Measurements from ENCODE around the gene FAT1. TPM values are rescaled to one million over a fixed set of nuclear protein-coding genes. Genes with fewer than 3 reads are reported as not detected.
A peak's percentile ranks its signal among the peaks of the same experiment; 100 is the strongest.

Gene FAT1
- total RNA-seq, 4 donors from 2014 or later: 73.1 to 95.6 (median 76.5) TPM

DNA sequence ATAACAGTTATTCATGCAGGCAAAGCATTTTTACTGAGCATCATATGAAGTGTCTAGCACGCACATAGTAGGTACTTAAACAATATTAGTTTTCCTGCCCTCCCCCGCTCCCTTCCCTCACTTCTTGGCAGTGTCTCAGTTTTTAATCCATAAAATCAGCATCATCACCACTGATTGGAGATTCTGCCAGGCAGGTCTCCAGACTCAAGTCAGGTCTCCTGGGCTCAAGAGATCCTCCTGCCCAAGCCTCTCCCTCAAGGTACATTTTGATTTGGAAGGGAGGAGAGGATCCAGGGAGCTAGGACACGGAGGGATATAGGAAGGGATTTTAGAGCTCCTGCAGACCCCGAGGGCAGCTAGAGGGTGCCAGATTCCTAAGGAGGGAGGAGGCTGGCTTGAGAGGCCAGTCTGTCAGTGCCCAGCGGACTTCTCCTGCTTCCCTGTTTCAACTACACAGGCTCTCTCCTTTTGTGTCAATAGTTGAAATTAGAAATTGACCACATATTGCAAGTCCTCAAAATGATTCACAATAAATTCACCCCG is 4.4 kb upstream of the FAT1 start:
- intact Hi-C loops (cut with DNase I): no loop called here
- 74 to 77% methylated on average over 6 of the region's 6 CpGs for WGBS, 2 donors
- H3K27ac ChIP-seq: no peak overlapping the region

DNA sequence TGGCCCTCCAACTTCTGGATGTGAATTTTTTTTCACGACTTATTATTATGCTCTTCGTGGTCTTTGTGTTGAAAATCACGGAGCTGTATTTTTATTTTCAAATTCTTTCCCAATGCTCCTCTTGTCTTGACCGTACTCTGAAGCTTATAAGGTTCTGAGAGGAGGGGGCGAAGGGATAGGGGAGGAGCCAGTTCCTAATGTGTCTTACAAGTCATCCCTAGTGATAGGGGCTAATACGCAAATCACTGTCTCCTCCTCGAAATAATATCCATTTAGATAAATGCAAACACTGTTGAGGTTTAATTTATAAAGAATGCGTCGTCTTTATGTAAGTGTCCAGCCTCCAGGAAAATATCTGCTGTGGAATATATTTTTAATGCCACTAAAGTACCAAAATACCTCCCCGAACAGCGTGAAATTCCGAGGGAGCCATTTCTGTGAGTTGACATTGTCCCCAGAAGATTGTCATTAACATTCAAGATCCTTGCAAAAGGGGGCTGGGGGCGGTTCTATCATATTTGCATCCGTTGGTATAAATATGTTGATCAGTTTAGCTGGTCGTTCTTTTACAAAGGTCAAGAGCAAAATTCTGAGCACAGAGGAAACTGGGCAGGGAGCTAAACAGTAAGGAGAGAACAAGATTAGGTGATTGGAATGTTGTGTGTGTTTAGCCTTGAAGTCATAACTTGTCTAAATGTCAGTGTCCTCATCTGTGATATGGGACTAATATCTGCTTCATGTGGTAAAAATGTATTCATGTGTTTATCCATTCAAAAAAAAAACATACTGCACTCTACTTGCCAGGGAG is 3.7 kb upstream of the FAT1 start:
- 21 to 22% methylated on average over 15 of the region's 15 CpGs for WGBS, 2 donors
- H3K27ac ChIP-seq: peak overlapping the region; percentile 56 to 96 (median 91)

More for the DNA sequence above, 4.4 kb upstream of the FAT1 start:
- Histone ChIP-seq H3K9me3 (no peaks in the 10 kb centered on the region), H3K4me3 (replicated peaks in 1 of 3) (no peak overlapping the region), H3K36me3 (no peaks in the 10 kb centered on the region), H3K27me3 (no peaks in the 10 kb centered on the region), H3K4me1 (peaks cover 0 to 4% of the 10 kb centered on the region in 2 donors)
- TF ChIP-seq, protein P1, sequence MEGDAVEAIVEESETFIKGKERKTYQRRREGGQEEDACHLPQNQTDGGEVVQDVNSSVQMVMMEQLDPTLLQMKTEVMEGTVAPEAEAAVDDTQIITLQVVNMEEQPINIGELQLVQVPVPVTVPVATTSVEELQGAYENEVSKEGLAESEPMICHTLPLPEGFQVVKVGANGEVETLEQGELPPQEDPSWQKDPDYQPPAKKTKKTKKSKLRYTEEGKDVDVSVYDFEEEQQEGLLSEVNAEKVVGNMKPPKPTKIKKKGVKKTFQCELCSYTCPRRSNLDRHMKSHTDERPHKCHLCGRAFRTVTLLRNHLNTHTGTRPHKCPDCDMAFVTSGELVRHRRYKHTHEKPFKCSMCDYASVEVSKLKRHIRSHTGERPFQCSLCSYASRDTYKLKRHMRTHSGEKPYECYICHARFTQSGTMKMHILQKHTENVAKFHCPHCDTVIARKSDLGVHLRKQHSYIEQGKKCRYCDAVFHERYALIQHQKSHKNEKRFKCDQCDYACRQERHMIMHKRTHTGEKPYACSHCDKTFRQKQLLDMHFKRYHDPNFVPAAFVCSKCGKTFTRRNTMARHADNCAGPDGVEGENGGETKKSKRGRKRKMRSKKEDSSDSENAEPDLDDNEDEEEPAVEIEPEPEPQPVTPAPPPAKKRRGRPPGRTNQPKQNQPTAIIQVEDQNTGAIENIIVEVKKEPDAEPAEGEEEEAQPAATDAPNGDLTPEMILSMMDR (IDR thresholded peaks at IDR 0.05): no peak
- TF ChIP-seq POLR2A (IDR thresholded peaks at IDR 0.05): no peak
- DNase-seq: no peak

DNA sequence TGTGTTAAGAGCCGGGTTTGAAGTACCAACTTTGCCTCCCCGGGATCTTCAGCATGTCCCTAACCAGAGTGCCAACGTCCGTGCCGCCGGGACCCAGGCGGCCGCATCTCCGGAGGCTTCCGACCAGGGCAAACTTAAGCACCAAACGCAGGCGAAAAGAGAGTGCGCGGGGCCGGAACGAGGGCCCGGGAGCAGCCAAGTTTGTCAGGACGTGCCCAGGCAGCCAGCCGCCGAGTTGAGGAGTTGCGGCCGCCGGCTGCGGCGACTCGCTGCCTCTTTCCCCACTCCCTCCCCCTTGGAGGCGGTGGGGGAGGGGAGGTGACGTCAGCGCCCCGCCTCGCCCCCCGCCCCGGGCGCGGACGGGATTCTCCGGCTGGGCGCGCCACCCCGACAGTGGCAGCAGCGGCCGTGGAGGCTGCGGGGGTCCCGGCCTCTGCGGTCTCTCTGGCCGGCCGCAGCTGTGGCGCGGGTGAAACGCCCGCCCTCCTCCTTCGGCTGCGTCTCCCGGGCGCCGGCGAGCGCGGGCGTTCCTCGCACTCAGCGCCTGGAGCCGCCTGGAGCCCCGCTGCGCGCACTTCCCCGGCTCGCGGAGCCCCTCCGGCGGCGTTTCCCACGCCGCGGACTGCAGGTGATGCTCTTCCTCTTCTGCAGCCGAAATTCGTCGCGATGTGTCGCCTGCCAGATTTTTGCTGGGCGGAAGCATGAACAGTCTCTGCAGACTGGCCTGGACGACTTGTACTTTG is 2.9 kb upstream of the FAT1 start:
- Histone ChIP-seq H3K9me3 (no peaks in the 10 kb centered on the region), H3K27ac (peak overlapping the region; percentile 56 to 96 (median 91)), H3K27me3 (no peaks in the 10 kb centered on the region), H3K4me3 (replicated peaks in 1 of 3) (peak overlapping the region; percentile 31 to 83 (median 65)), H3K36me3 (no peaks in the 10 kb centered on the region), H3K4me1 (peaks cover 0 to 4% of the 10 kb centered on the region in 2 donors)
- TF ChIP-seq POLR2A (IDR thresholded peaks at IDR 0.05): peak; percentile 16 to 85
- TF ChIP-seq, protein P1 (IDR thresholded peaks at IDR 0.05): no peak
- 1% methylated on average over 23 to 25 of the region's 82 CpGs for WGBS, 2 donors
- peak; percentile 67 to 75 for DNase-seq
- intact Hi-C loops (cut with DNase I): no loop called here

More for the DNA sequence above, 3.7 kb upstream of the FAT1 start:
- intact Hi-C loops (cut with DNase I): no loop called here
- H3K4me1 ChIP-seq: peaks cover 0 to 4% of the 10 kb centered on the region in 2 donors
- no peaks in the 10 kb centered on the region for H3K9me3 ChIP-seq
- DNase-seq: no peak
- TF ChIP-seq, protein P1 (IDR thresholded peaks at IDR 0.05): no peak
- no peak for TF ChIP-seq POLR2A (IDR thresholded peaks at IDR 0.05)
- H3K4me3 ChIP-seq (replicated peaks in 1 of 3): peak overlapping the region; percentile 31 to 83 (median 65)
- no peaks in the 10 kb centered on the region for H3K36me3 ChIP-seq
- no peaks in the 10 kb centered on the region for H3K27me3 ChIP-seq

DNA sequence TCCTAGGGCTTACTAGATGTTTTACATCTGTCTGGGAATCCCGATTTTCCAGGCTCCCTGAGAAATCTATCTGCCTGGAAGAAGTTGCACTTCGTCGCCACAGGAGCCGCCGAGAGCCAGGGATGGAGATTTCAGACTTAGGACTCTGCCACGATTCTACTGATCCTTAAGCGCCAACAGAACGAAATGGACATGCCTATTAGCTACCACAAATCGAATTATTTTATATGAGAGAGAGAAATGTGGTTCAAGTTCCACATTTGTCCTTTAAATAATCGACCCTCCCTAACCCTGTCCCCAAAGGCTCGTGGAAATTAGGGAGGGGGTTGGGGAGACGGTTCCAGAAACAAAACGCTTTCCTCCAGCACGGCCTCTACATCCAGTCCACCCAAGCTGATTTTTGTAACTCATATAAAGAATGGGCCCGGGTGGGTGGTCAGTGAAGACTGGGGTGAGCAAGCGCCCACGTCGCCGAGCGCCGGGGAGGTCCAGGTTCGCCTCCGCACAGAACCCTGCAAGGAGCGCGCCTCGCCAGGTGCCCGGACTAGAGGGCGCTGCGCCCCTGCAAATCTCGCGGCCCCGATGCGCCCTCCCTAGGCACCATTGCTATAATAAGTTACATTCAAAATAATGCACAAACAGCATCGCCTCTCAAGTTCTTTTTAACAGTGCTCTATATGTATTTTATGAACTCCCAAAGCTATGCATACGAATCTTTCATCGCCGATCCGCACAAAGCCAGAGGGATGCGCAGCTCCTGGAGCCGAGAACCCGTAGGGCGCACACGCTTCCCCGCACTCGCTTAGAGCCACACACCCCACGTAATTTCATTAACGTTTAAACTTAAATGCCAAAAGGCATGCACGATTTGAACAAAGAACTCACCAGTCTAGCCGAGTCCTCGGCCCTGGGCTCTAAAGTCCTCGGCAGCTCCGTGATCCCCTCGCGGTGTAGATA is 2.1 kb upstream of the FAT1 start:
- Histone ChIP-seq H3K4me1 (peaks cover 0 to 4% of the 10 kb centered on the region in 2 donors), H3K4me3 (replicated peaks in 1 of 3) (peak overlapping the region; percentile 31 to 83 (median 65)), H3K27ac (peak overlapping the region; percentile 56 to 96 (median 91)), H3K9me3 (no peaks in the 10 kb centered on the region), H3K36me3 (no peaks in the 10 kb centered on the region), H3K27me3 (no peaks in the 10 kb centered on the region)
- TF ChIP-seq, protein P1 (IDR thresholded peaks at IDR 0.05): peak; percentile 19 to 72 (median 45)
- no peak for TF ChIP-seq POLR2A (IDR thresholded peaks at IDR 0.05)
- intact Hi-C loops (cut with DNase I): no loop called here
- peak; percentile 72 to 83 for DNase-seq
- 1 to 2% methylated on average over 31 to 36 of the region's 54 CpGs for WGBS, 2 donors

Measured in thyroid gland (tissue), 4 donors.